ENCODE measurements around the gene PAM. TPM values are rescaled to one million over a fixed set of nuclear protein-coding genes. Genes with fewer than 3 reads are reported as not detected.

Gene PAM
- total and polyA plus RNA-seq, 2 of the 8 experiments (the other 6 are each of a cell fraction or from before 2014, with no cell fraction given), result 30.4 to 67.8 TPM

- TF ChIP-seq CHD7 (IDR thresholded peaks at IDR 0.05; ENCODE audit: insufficient replicate concordance, low read length) (no peak), RXRA (IDR thresholded peaks at IDR 0.05; ENCODE audit: insufficient read depth, low read depth, low read length) (no peak), CHD1 (IDR thresholded peaks at IDR 0.05; ENCODE audit: low read depth, low read length) (no peak), POLR2A (IDR thresholded peaks at IDR 0.05; ENCODE audit: control extremely low read depth in 1 of 2, low read depth in 2 of 2, low read length in 2 of 2) (no peak), GABPA (IDR thresholded peaks at IDR 0.05; ENCODE audit: borderline replicate concordance, insufficient read depth, low read length) (no peak), SIX5 (IDR thresholded peaks at IDR 0.05; ENCODE audit: low read depth, low read length) (no peak), KDM4A (IDR thresholded peaks at IDR 0.05; ENCODE audit: low read depth, low read length, severe bottlenecking) (no peak), ATF2 (IDR thresholded peaks at IDR 0.05; ENCODE audit: low read length) (no peak), SAP30 (IDR thresholded peaks at IDR 0.05; ENCODE audit: insufficient read depth, insufficient replicate concordance, low read length) (no peak)
These were observed 113.0 kb downstream of the PAM start (continued) for GRCh38 chr5:102867992-102868662.

All from H1 (cell line).